H1 (cell line): ENCODE data around the gene RPUSD3.

Experiments
- CREB1 ChIP-seq: IDR thresholded peaks from 2 replicates; pipeline ENCODE4 v1.6.1; 2012; ENCODE audit warnings: inconsistent platforms
- POLR2A ChIP-seq, 2 experiments: IDR thresholded peaks; 1 replicate in 1 of 2; 2 replicates in 1 of 2; pipeline ENCODE4 v1.6.1; 2011; ENCODE audit warnings: low read depth in 2 of 2, low read length in 2 of 2, mild to moderate bottlenecking in 2 of 2; ENCODE audit errors: control extremely low read depth in 1 of 2
- RFX5 ChIP-seq: IDR thresholded peaks from 2 replicates; pipeline ENCODE4 v1.6.1; 2011; ENCODE audit warnings: low read depth, low read length, improper control_type of control experiment, borderline replicate concordance
- TF ChIP-seq, protein P1 (sequence below): IDR thresholded peaks from 2 replicates; pipeline ENCODE4 v1.6.1; 2011; ENCODE audit warnings: low read length, improper control_type of control experiment
- TF ChIP-seq, protein P2 (sequence below), 3 experiments: IDR thresholded peaks; 1 replicate in 2 of 3; 2 replicates in 1 of 3; pipeline versions ENCODE4 v1.5.1 to v1.6.1; 2011; ENCODE audit warnings: low read length in 3 of 3, mild to moderate bottlenecking in 3 of 3, inconsistent platforms in 2 of 3, low read depth in 1 of 3, moderate library complexity in 1 of 3; ENCODE audit not compliant: insufficient read depth in 1 of 3; ENCODE audit errors: control extremely low read depth in 1 of 3

DNA sequence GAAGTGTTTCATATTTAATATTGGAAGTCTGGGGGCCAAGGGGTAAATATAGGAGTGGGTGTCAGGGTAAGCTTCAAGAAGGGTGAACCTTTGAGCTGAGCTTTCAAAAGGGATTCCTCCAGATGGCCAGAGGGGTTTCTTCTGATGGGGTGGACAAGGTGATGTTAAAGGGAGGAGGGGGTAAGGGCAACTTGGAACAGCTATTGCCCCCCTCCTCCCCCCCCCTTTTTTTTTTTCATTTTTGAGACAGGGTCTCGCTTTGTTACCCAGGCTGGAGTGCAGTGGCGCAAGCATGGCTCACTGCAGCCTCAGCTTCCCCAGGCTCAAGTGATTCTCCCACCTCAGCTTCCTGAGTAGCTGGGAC is 35.8 kb downstream of the RPUSD3 start:
- TF ChIP-seq CREB1 (no peak), RFX5 (no peak), POLR2A (IDR thresholded peaks at IDR 0.05; ENCODE audit: control extremely low read depth in 1 of 2, low read depth in 2 of 2, low read length in 2 of 2) (no peak)
- TF ChIP-seq, protein P1, sequence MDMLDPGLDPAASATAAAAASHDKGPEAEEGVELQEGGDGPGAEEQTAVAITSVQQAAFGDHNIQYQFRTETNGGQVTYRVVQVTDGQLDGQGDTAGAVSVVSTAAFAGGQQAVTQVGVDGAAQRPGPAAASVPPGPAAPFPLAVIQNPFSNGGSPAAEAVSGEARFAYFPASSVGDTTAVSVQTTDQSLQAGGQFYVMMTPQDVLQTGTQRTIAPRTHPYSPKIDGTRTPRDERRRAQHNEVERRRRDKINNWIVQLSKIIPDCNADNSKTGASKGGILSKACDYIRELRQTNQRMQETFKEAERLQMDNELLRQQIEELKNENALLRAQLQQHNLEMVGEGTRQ, result no peak
- TF ChIP-seq, protein P2, sequence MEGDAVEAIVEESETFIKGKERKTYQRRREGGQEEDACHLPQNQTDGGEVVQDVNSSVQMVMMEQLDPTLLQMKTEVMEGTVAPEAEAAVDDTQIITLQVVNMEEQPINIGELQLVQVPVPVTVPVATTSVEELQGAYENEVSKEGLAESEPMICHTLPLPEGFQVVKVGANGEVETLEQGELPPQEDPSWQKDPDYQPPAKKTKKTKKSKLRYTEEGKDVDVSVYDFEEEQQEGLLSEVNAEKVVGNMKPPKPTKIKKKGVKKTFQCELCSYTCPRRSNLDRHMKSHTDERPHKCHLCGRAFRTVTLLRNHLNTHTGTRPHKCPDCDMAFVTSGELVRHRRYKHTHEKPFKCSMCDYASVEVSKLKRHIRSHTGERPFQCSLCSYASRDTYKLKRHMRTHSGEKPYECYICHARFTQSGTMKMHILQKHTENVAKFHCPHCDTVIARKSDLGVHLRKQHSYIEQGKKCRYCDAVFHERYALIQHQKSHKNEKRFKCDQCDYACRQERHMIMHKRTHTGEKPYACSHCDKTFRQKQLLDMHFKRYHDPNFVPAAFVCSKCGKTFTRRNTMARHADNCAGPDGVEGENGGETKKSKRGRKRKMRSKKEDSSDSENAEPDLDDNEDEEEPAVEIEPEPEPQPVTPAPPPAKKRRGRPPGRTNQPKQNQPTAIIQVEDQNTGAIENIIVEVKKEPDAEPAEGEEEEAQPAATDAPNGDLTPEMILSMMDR (IDR thresholded peaks at IDR 0.05; ENCODE audit: control extremely low read depth in 1 of 3, insufficient read depth in 1 of 3, low read depth in 1 of 3, low read length in 3 of 3), result no peak
